A549 (cell line): ENCODE results near the gene KRT7.

Source experiments
- CHD4 ChIP-seq: fragments of 200-600 bp; sonication (generic); IDR thresholded peaks from 2 replicates; pipeline ENCODE4 v1.6.1; 2016; ENCODE audit warnings: antibody characterized with exemption, mild to moderate bottlenecking, borderline replicate concordance
- EP300 ChIP-seq, 2 experiments: fragments of >200 bp; sonication (Bioruptor Twin); formaldehyde crosslinking; IDR thresholded peaks; 2 replicates in 1 of 2; 3 replicates in 1 of 2; pipeline ENCODE4 v1.6.1; 2016 to 2017
- JUN ChIP-seq, 2 experiments: fragments of >200 bp; sonication (Bioruptor Twin); formaldehyde crosslinking; IDR thresholded peaks; 2 replicates in 1 of 2; 3 replicates in 1 of 2; pipeline ENCODE4 v1.6.1; 2016 to 2017
- JUNB ChIP-seq: fragments of >200 bp; sonication (Bioruptor Twin); formaldehyde crosslinking; IDR thresholded peaks from 2 replicates; pipeline ENCODE4 v1.6.1; 2016
- ZFP36 ChIP-seq: fragments of 450-650 bp; IDR thresholded peaks from 2 replicates; pipeline ENCODE4 v1.6.1; 2014; ENCODE audit warnings: borderline replicate concordance; ENCODE audit not compliant: partially characterized antibody
- TF ChIP-seq, protein P1 (sequence below): fragments of >200 bp; sonication (Bioruptor Twin); formaldehyde crosslinking; IDR thresholded peaks from 3 replicates; pipeline ENCODE4 v1.5.1; 2016
- TF ChIP-seq, protein P2 (sequence below): fragments of 450-650 bp; IDR thresholded peaks from 2 replicates; pipeline ENCODE4 v1.6.1; 2014; ENCODE audit warnings: antibody characterized with exemption
- TF ChIP-seq, protein P3 (sequence below): fragments of 250-450 bp; sonication (Bioruptor Pico); IDR thresholded peaks from 2 replicates; pipeline ENCODE4 v1.5.0; 2021; ENCODE audit warnings: mild to moderate bottlenecking, moderate library complexity, borderline replicate concordance

DNA sequence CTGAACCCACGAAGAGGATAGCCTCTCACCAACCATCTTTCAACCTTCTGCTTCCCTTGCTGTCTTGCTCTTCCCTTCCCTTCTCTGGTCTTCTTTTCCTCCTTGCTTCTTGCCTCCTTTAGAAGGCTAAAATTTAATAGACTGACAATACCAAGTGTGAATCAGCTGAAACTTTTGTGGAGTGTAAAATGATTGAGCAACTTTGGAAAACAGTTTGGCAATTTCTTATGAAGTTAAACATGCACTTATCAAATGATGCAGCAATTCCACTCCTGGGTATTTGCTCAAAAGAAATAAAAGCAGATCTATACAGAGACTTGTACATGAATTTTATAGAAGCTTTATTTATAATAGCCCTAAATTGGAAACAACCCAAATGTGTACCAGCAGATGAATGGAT, 38.1 kb downstream of the KRT7 start:
- TF ChIP-seq, protein P1, sequence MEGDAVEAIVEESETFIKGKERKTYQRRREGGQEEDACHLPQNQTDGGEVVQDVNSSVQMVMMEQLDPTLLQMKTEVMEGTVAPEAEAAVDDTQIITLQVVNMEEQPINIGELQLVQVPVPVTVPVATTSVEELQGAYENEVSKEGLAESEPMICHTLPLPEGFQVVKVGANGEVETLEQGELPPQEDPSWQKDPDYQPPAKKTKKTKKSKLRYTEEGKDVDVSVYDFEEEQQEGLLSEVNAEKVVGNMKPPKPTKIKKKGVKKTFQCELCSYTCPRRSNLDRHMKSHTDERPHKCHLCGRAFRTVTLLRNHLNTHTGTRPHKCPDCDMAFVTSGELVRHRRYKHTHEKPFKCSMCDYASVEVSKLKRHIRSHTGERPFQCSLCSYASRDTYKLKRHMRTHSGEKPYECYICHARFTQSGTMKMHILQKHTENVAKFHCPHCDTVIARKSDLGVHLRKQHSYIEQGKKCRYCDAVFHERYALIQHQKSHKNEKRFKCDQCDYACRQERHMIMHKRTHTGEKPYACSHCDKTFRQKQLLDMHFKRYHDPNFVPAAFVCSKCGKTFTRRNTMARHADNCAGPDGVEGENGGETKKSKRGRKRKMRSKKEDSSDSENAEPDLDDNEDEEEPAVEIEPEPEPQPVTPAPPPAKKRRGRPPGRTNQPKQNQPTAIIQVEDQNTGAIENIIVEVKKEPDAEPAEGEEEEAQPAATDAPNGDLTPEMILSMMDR, result no peak
- TF ChIP-seq ZFP36 (no peak), JUN (IDR thresholded peaks at IDR 0.05) (no peak), JUNB (no peak), CHD4 (no peak), EP300 (IDR thresholded peaks at IDR 0.05) (no peak)
- TF ChIP-seq, protein P2, sequence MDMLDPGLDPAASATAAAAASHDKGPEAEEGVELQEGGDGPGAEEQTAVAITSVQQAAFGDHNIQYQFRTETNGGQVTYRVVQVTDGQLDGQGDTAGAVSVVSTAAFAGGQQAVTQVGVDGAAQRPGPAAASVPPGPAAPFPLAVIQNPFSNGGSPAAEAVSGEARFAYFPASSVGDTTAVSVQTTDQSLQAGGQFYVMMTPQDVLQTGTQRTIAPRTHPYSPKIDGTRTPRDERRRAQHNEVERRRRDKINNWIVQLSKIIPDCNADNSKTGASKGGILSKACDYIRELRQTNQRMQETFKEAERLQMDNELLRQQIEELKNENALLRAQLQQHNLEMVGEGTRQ, result no peak
- TF ChIP-seq, protein P3, sequence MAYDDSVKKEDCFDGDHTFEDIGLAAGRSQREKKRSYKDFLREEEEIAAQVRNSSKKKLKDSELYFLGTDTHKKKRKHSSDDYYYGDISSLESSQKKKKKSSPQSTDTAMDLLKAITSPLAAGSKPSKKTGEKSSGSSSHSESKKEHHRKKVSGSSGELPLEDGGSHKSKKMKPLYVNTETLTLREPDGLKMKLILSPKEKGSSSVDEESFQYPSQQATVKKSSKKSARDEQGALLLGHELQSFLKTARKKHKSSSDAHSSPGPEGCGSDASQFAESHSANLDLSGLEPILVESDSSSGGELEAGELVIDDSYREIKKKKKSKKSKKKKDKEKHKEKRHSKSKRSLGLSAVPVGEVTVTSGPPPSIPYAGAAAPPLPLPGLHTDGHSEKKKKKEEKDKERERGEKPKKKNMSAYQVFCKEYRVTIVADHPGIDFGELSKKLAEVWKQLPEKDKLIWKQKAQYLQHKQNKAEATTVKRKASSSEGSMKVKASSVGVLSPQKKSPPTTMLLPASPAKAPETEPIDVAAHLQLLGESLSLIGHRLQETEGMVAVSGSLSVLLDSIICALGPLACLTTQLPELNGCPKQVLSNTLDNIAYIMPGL (CRISPR knock-in tag), result no peak
